Epithelial cell of umbilical artery (primary cell): ENCODE data around the gene HSPA4. TPM values are rescaled to one million over a fixed set of nuclear protein-coding genes. Genes with fewer than 3 reads are reported as not detected.

Experiments
- total RNA-seq: library from RNA; depleted of rRNA; stranded (reverse); fragments of >200 nt; gene quantifications from 2 replicates; pipeline ENCODE4 v1.2.3, GENCODE V29; 2014

HSPA4 gene
- total RNA-seq = 151 and 169 TPM in 2 replicates

GRCh38 chr5:133051542-133052316 is at the start of gene HSPA4:
Gene HSPA4, plus strand, starts transcription at chr5:133052013. Its CDS starts 238 bp downstream, at chr5:133052251.

GRCh38 chr5:133025804-133026663 is 25.8 kb upstream of the HSPA4 start, which contains the start of gene ZCCHC10:
Gene ZCCHC10, minus strand, starts transcription at chr5:133026549. Its CDS starts 12 bp downstream, at chr5:133026537.

Other genes starting within 250 kb of the HSPA4 start
- not detected in 2 replicates for gene SOWAHA, start 238.7 kb upstream of the HSPA4 start, total RNA-seq
- gene SHROOM1, start 221.4 kb upstream of the HSPA4 start, total RNA-seq = 5.2 and 7.3 TPM in 2 replicates
- under 0.01 TPM in 1 of 2 replicates, not detected in the other for gene GDF9, start 185.5 kb upstream of the HSPA4 start, total RNA-seq
- gene UQCRQ, start 185.4 kb upstream of the HSPA4 start, total RNA-seq = 89.7 and 151 TPM in 2 replicates
- gene LEAP2, start 178.3 kb upstream of the HSPA4 start, total RNA-seq = not detected in 2 replicates
- 27.0 and 29.3 TPM in 2 replicates for gene AFF4, start 88.4 kb upstream of the HSPA4 start, total RNA-seq
- gene ZCCHC10, start 25.5 kb upstream of the HSPA4 start, total RNA-seq = 15.6 and 33.0 TPM in 2 replicates